Kidney epithelial cell (primary cell): ENCODE measurements around the gene LIPE. TPM values are rescaled to one million over a fixed set of nuclear protein-coding genes. Genes with fewer than 3 reads are reported as not detected.

Experiments
- DNase-seq: peaks from one replicate; pipeline ENCODE4 v3.0.0-alpha.2; 2010; ENCODE audit warnings: low read depth
- H3K27me3 ChIP-seq: 2 replicates; pipeline ENCODE4 v1.6.0; 2011; ENCODE audit warnings: low read length; ENCODE audit not compliant: control insufficient read depth, insufficient read depth
- H3K36me3 ChIP-seq: 2 replicates; pipeline ENCODE4 v1.5.1; 2011; ENCODE audit warnings: low read length; ENCODE audit not compliant: control insufficient read depth, insufficient read depth
- H3K4me3 ChIP-seq: 2 replicates; pipeline ENCODE4 v1.5.1; 2011; ENCODE audit warnings: low read depth, mild to moderate bottlenecking, control low read depth, low read length
- CTCF ChIP-seq: IDR thresholded peaks from 2 replicates; pipeline ENCODE4 v1.5.1; 2011; ENCODE audit warnings: mild to moderate bottlenecking, moderate library complexity, low read length, control low read depth, inconsistent platforms; ENCODE audit not compliant: insufficient read depth, poor library complexity, severe bottlenecking
- total RNA-seq: library from RNA; depleted of rRNA; stranded (reverse); fragments of >200 nt; gene quantifications from 2 replicates; pipeline ENCODE4 v1.2.3, GENCODE V29; 2015

Gene LIPE
- total RNA-seq, 1 donor from 2014 or later, result 3.7 TPM

GRCh38 chr19:42380155-42380554 is 47.0 kb downstream of the LIPE start:
- no peaks in the 10 kb centered on the region for H3K36me3 ChIP-seq
- H3K27me3 ChIP-seq, result peaks cover 8% of the 10 kb centered on the region
- no peak for TF ChIP-seq CTCF
- H3K4me3 ChIP-seq, result no peak overlapping the region
- no peak for DNase-seq

- H3K4me3 ChIP-seq, result no peak overlapping the region
- H3K27me3 ChIP-seq, result peaks cover 8% of the 10 kb centered on the region
- DNase-seq, result no peak
- H3K36me3 ChIP-seq, result no peaks in the 10 kb centered on the region
- TF ChIP-seq CTCF, result no peak
Measured at GRCh38 chr19:42378225-42379215, 48.7 kb downstream of the LIPE start.

- Histone ChIP-seq H3K36me3 (no peaks in the 10 kb centered on the region), H3K27me3 (peaks cover 6% of the 10 kb centered on the region), H3K4me3 (no peak overlapping the region)
- no peak for DNase-seq
- no peak for TF ChIP-seq CTCF
Measured at GRCh38 chr19:42376177-42376555, 51.0 kb downstream of the LIPE start.

- Histone ChIP-seq H3K4me3 (no peak overlapping the region), H3K36me3 (no peaks in the 10 kb centered on the region), H3K27me3 (peaks cover 2% of the 10 kb centered on the region)
- DNase-seq, result no peak
- TF ChIP-seq CTCF, result no peak
Measured at GRCh38 chr19:42375415-42376176, 51.6 kb downstream of the LIPE start.

- no peak for TF ChIP-seq CTCF
- no peaks in the 10 kb centered on the region for H3K36me3 ChIP-seq
- DNase-seq, result no peak
Measured at GRCh38 chr19:42374826-42375376, 52.3 kb downstream of the LIPE start.

More at GRCh38 chr19:42374826-42375376, 52.3 kb downstream of the LIPE start:
- Histone ChIP-seq H3K27me3 (peaks cover 2% of the 10 kb centered on the region), H3K4me3 (no peak overlapping the region)
